ENCODE data around the gene TRRAP.

The TRRAP gene

GRCh38 chr7:98984126-98984525 lies 105.8 kb downstream of the TRRAP start:
- TF ChIP-seq CTCF (IDR thresholded peaks at IDR 0.05; ENCODE audit: unreplicated experiment in 3 of 3), result no peak
- Mint-ChIP-seq H3K27ac (no peak overlapping the region), H3K4me1 (no peaks in the 10 kb centered on the region)

GRCh38 chr7:98985406-98985805 lies 107.1 kb downstream of the TRRAP start:
- H3K36me3 Mint-ChIP-seq (ENCODE audit: low read depth), result peaks cover 93% of the 10 kb centered on the region
- H3K27me3 Mint-ChIP-seq (ENCODE audit: low read depth), result no peaks in the 10 kb centered on the region
- H3K27ac Mint-ChIP-seq, result no peak overlapping the region
- peaks cover 12% of the 10 kb centered on the region for H3K9me3 Mint-ChIP-seq
- H3K4me3 Mint-ChIP-seq, result no peak overlapping the region
- H3K4me1 Mint-ChIP-seq, result no peaks in the 10 kb centered on the region
- no peak for TF ChIP-seq CTCF (IDR thresholded peaks at IDR 0.05; ENCODE audit: unreplicated experiment in 3 of 3)

More at GRCh38 chr7:98984126-98984525, 105.8 kb downstream of the TRRAP start:
- Mint-ChIP-seq H3K36me3 (ENCODE audit: low read depth) (peaks cover 96% of the 10 kb centered on the region), H3K4me3 (no peak overlapping the region), H3K27me3 (ENCODE audit: low read depth) (no peaks in the 10 kb centered on the region), H3K9me3 (peaks cover 12% of the 10 kb centered on the region)

GRCh38 chr7:98985945-98986344 lies 107.6 kb downstream of the TRRAP start:
- H3K4me1 Mint-ChIP-seq, result no peaks in the 10 kb centered on the region
- TF ChIP-seq CTCF (IDR thresholded peaks at IDR 0.05; ENCODE audit: unreplicated experiment in 3 of 3), result no peak
- peaks cover 93% of the 10 kb centered on the region for H3K36me3 Mint-ChIP-seq (ENCODE audit: low read depth)
- no peak overlapping the region for H3K27ac Mint-ChIP-seq
- H3K9me3 Mint-ChIP-seq, result peaks cover 12% of the 10 kb centered on the region
- H3K27me3 Mint-ChIP-seq (ENCODE audit: low read depth), result no peaks in the 10 kb centered on the region
- H3K4me3 Mint-ChIP-seq, result no peak overlapping the region

GRCh38 chr7:98988641-98989040 lies 110.3 kb downstream of the TRRAP start:
- TF ChIP-seq CTCF (IDR thresholded peaks at IDR 0.05; ENCODE audit: unreplicated experiment in 3 of 3), result no peak
- H3K4me1 Mint-ChIP-seq, result no peaks in the 10 kb centered on the region
- no peak overlapping the region for H3K4me3 Mint-ChIP-seq
- peaks cover 91% of the 10 kb centered on the region for H3K36me3 Mint-ChIP-seq (ENCODE audit: low read depth)
- no peaks in the 10 kb centered on the region for H3K27me3 Mint-ChIP-seq (ENCODE audit: low read depth)
- H3K27ac Mint-ChIP-seq, result no peak overlapping the region
- peaks cover 12% of the 10 kb centered on the region for H3K9me3 Mint-ChIP-seq

GRCh38 chr7:98990356-98990755 lies 112.0 kb downstream of the TRRAP start:
- Mint-ChIP-seq H3K27ac (no peak overlapping the region), H3K4me1 (no peaks in the 10 kb centered on the region), H3K36me3 (ENCODE audit: low read depth) (peaks cover 89% of the 10 kb centered on the region), H3K9me3 (peaks cover 10% of the 10 kb centered on the region), H3K27me3 (ENCODE audit: low read depth) (no peaks in the 10 kb centered on the region), H3K4me3 (no peak overlapping the region)
- TF ChIP-seq CTCF (IDR thresholded peaks at IDR 0.05; ENCODE audit: unreplicated experiment in 3 of 3), result no peak

GRCh38 chr7:98991141-98991540 lies 112.8 kb downstream of the TRRAP start:
- H3K4me1 Mint-ChIP-seq, result no peaks in the 10 kb centered on the region
- H3K9me3 Mint-ChIP-seq, result peaks cover 6% of the 10 kb centered on the region
- no peak overlapping the region for H3K27ac Mint-ChIP-seq
- H3K27me3 Mint-ChIP-seq (ENCODE audit: low read depth), result no peaks in the 10 kb centered on the region
- peaks cover 89% of the 10 kb centered on the region for H3K36me3 Mint-ChIP-seq (ENCODE audit: low read depth)
- H3K4me3 Mint-ChIP-seq, result no peak overlapping the region
- no peak for TF ChIP-seq CTCF (IDR thresholded peaks at IDR 0.05; ENCODE audit: unreplicated experiment in 3 of 3)

All from nephron (organoid).